Measurements from ENCODE around the gene AKAP8L.

GRCh38 chr19:15453091-15453578 lies 34.3 kb upstream of the AKAP8L start:
- TF ChIP-seq POLR2AphosphoS5 (IDR thresholded peaks at IDR 0.05; ENCODE audit: low read depth, low read length) (no peak), JUND (IDR thresholded peaks at IDR 0.05) (no peak), POLR2A (IDR thresholded peaks at IDR 0.05; ENCODE audit: borderline replicate concordance, extremely low read depth, insufficient read depth, insufficient read length) (no peak), CTCF (IDR thresholded peaks at IDR 0.05 in 2 of 3, conservative IDR thresholded peaks at IDR 0.05 in 1 of 3; ENCODE audit: borderline replicate concordance in 1 of 3, insufficient read depth in 1 of 3, low read depth in 2 of 3, low read length in 2 of 3) (no peak), ZFX (IDR thresholded peaks at IDR 0.05) (no peak), ATF3 (IDR thresholded peaks at IDR 0.05) (no peak), MAX (IDR thresholded peaks at IDR 0.05) (no peak), ZBTB33 (IDR thresholded peaks at IDR 0.05; ENCODE audit: extremely low read depth, insufficient replicate concordance, low read length) (no peak), CEBPB (IDR thresholded peaks at IDR 0.05; ENCODE audit: low read depth) (no peak)

All from HCT116 (cell line).